ENCODE results near the gene WASHC1.
"Not testable (repeated sequence)": the region's sequence is repeated elsewhere in the genome, so short reads cannot be mapped to it uniquely, and the experiment has no call there.

DNA sequence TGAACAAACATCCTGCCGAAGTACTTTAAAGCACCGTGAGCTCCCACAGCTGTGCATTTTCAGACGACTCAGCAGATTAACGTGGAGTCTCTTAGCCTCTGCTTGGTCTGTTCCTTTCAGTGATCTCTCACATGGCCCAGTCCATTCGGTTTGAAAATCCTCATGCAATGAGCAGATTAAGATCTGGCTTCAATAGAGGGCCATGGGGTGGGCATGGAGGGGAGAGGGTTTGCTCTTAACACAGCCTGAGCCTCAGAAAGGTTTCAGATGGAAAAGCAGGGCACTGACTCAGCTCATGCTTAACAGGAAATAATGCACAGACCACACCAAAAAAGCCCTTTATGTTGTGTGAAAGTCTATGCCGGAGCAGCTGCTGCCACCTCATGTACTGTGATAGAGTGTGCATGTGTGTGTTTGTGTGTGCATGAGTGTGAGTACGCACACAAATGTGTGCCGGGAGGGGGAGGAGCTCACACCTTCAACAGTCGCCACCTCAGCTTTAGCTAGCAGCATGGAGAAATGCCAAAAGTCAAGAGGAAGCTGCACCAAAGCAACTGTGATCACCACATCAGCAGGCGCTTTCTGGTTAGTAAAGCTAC, 33.9 kb upstream of the WASHC1 start:
- TF ChIP-seq POLR2A (IDR thresholded peaks at IDR 0.05; ENCODE audit: insufficient read depth in 1 of 2, low read depth in 2 of 2, low read length in 2 of 2); TAF1 (CRISPR knock-in tag; IDR thresholded peaks at IDR 0.05): not testable (repeated sequence)

Data from HepG2 (cell line).